OCI-LY7 (cell line): ENCODE results near the gene KCNAB2. TPM values are rescaled to one million over a fixed set of nuclear protein-coding genes. Genes with fewer than 3 reads are reported as not detected.

Experiments used
- BruUV-seq: library from RNA; stranded (reverse); fragments of 400-500 nt; replicated peaks from 2 replicates; lab custom pipeline; 2021; lab: Mats Ljungman, UMichigan
- CTCF ChIA-PET: fragments of 300-600 bp; sonication (Branson Sonifier 250); formaldehyde crosslinking; loops from one replicate; lab custom pipeline; 2022; ENCODE audit warnings: antibody characterized with exemption; ENCODE audit not compliant: unreplicated experiment; lab: Charles Lee
- POLR2A ChIA-PET: fragments of 300-600 bp; sonication (Branson Sonifier 250); formaldehyde crosslinking; loops from one replicate; lab custom pipeline; 2022; ENCODE audit warnings: antibody characterized with exemption; lab: Charles Lee
- DNase-seq: peaks from one replicate; pipeline ENCODE4 v3.0.0-alpha.2; 2015; ENCODE audit warnings: low spot score
- H2AFZ ChIP-seq: fragments of 200-600 bp; sonication (generic), shearing (Covaris generic); 2 replicates; pipeline ENCODE4 v1.6.1; 2014; ENCODE audit warnings: mild to moderate bottlenecking, antibody characterized with exemption, low read length, moderate library complexity
- H3K27ac ChIP-seq: fragments of 200-600 bp; sonication (generic); 2 replicates; pipeline ENCODE4 v1.5.1; 2014; ENCODE audit warnings: mixed run types, low read depth, mild to moderate bottlenecking, moderate library complexity, low read length, inconsistent platforms; ENCODE audit not compliant: poor library complexity, severe bottlenecking
- H3K36me3 ChIP-seq: fragments of 200-600 bp; sonication (generic); 2 replicates; pipeline ENCODE4 v1.6.1; 2014; ENCODE audit warnings: mild to moderate bottlenecking, antibody characterized with exemption, low read length, moderate library complexity, mixed read lengths; ENCODE audit not compliant: insufficient read depth
- H3K4me1 ChIP-seq: fragments of 200-600 bp; sonication (generic); 2 replicates; pipeline ENCODE4 v1.5.1; 2014; ENCODE audit warnings: mild to moderate bottlenecking, low read length; ENCODE audit not compliant: insufficient read depth, poor library complexity, severe bottlenecking
- H3K4me2 ChIP-seq: fragments of 200-600 bp; sonication (generic); 2 replicates; pipeline ENCODE4 v1.6.1; 2014; ENCODE audit warnings: mild to moderate bottlenecking, low read length
- H3K4me3 ChIP-seq: fragments of 200-600 bp; sonication (generic); 2 replicates; pipeline ENCODE4 v1.5.1; 2014; ENCODE audit warnings: mild to moderate bottlenecking, low read depth, low read length; ENCODE audit not compliant: poor library complexity, severe bottlenecking
- H3K79me2 ChIP-seq: fragments of 200-600 bp; sonication (generic); 2 replicates; pipeline ENCODE4 v1.6.1; 2016; ENCODE audit warnings: low read depth, mild to moderate bottlenecking, low read length, moderate library complexity, mixed read lengths; ENCODE audit not compliant: insufficient read depth
- H3K9me2 ChIP-seq: fragments of 200-600 bp; sonication (generic); 2 replicates; pipeline ENCODE4 v1.6.1; 2016; ENCODE audit warnings: mild to moderate bottlenecking, low read length, mixed read lengths; ENCODE audit not compliant: insufficient read depth
- H3K9me3 ChIP-seq: fragments of 200-600 bp; sonication (generic); 2 replicates; pipeline ENCODE4 v1.6.1; 2014; ENCODE audit warnings: mild to moderate bottlenecking, mixed run types, low read length, mixed read lengths
- H4K20me1 ChIP-seq: fragments of 200-600 bp; sonication (generic); 2 replicates; pipeline ENCODE4 v1.6.1; 2014; ENCODE audit warnings: mild to moderate bottlenecking, antibody characterized with exemption, low read length, moderate library complexity, mixed read lengths; ENCODE audit not compliant: insufficient read depth
- CTCF ChIP-seq: fragments of 200-600 bp; sonication (generic); conservative IDR thresholded peaks from 2 replicates; pipeline ENCODE4 v1.5.1; 2014; ENCODE audit warnings: mild to moderate bottlenecking, antibody characterized with exemption, low read length, moderate library complexity, mixed read lengths
- EZH2phosphoT487 ChIP-seq: fragments of 200-600 bp; sonication (generic); IDR thresholded peaks from 2 replicates; pipeline ENCODE4 v1.6.1; 2018; ENCODE audit warnings: low read depth, borderline replicate concordance, mild to moderate bottlenecking, mixed run types, antibody characterized with exemption, low read length, moderate library complexity, mixed read lengths
- intact Hi-C: fragments of 100-400 bp; cut with micrococcal nuclease; formaldehyde crosslinking; loops from one replicate; pipeline ENCODE4 v1.10.0; 2022; ENCODE audit not compliant: unreplicated experiment
- total RNA-seq, 2 experiments: library from RNA; depleted of rRNA in 1 of 2; stranded (reverse); fragments of >200 nt in 1 of 2; shearing (Covaris generic) in 1 of 2; gene quantifications; 2 replicates each; pipeline ENCODE4 v1.2.3, GENCODE V29; 2014 to 2022

The KCNAB2 gene
- total RNA-seq, 2 experiments from 2014 or later, result 46.7 to 133 TPM

GRCh38 chr1:6094801-6095505 lies 49.3 kb downstream of the KCNAB2 start:
- H3K9me2 ChIP-seq, result no peaks in the 10 kb centered on the region
- CTCF ChIA-PET, result no interaction called here
- POLR2A ChIA-PET, result no interaction called here
- TF ChIP-seq CTCF (no peak), EZH2phosphoT487 (no peak)
- no peaks in the 10 kb centered on the region for H3K36me3 ChIP-seq
- intact Hi-C loops, result no loop called here
- H3K27ac ChIP-seq, result no peak overlapping the region
- H3K4me1 ChIP-seq, result no peaks in the 10 kb centered on the region
- no peaks in the 10 kb centered on the region for H3K79me2 ChIP-seq
- DNase-seq, result no peak
- H3K4me2 ChIP-seq, result no peak overlapping the region
- no peak overlapping the region for H2AFZ ChIP-seq
- no peaks in the 10 kb centered on the region for H3K9me3 ChIP-seq
- H3K4me3 ChIP-seq, result no peak overlapping the region
- no TSS peak for BruUV-seq
- H4K20me1 ChIP-seq, result no peaks in the 10 kb centered on the region

GRCh38 chr1:6095511-6096242 lies 50.0 kb downstream of the KCNAB2 start:
- DNase-seq, result no peak
- CTCF ChIA-PET, result no interaction called here

More at GRCh38 chr1:6095511-6096242, 50.0 kb downstream of the KCNAB2 start:
- Histone ChIP-seq H3K36me3 (no peaks in the 10 kb centered on the region), H3K4me3 (no peak overlapping the region), H3K9me2 (no peaks in the 10 kb centered on the region), H4K20me1 (no peaks in the 10 kb centered on the region), H3K9me3 (no peaks in the 10 kb centered on the region), H3K4me1 (no peaks in the 10 kb centered on the region), H3K27ac (no peak overlapping the region), H3K4me2 (no peak overlapping the region), H2AFZ (no peak overlapping the region), H3K79me2 (no peaks in the 10 kb centered on the region)
- no TSS peak for BruUV-seq
- intact Hi-C loops, result no loop called here
- POLR2A ChIA-PET, result no interaction called here
- TF ChIP-seq EZH2phosphoT487, result no peak
- no peak for TF ChIP-seq CTCF
